Esophagus muscularis mucosa (tissue), 4 donors: ENCODE results near the gene ATP5F1B.
A peak's percentile ranks its signal among the peaks of the same experiment; 100 is the strongest.

Source experiments
- CTCF ChIP-seq, 3 experiments: fragments of 200-600 bp in 2 of 3; fragments of 450-650 bp in 1 of 3; sonication (generic) in 2 of 3; IDR thresholded peaks; one replicate each; pipeline ENCODE4 v1.5.1; 2017 to 2019; ENCODE audit warnings: antibody characterized with exemption in 3 of 3, mild to moderate bottlenecking in 2 of 3, moderate library complexity in 1 of 3
- EP300 ChIP-seq: sonication (generic); formaldehyde crosslinking; IDR thresholded peaks from one replicate; pipeline ENCODE4 v1.6.1; 2017; ENCODE audit warnings: antibody characterized with exemption
- POLR2A ChIP-seq: fragments of 450-650 bp; IDR thresholded peaks from one replicate; pipeline ENCODE4 v1.6.1; 2017; ENCODE audit warnings: antibody characterized with exemption, moderate library complexity, mild to moderate bottlenecking, low read depth

- TF ChIP-seq CTCF (IDR thresholded peaks at IDR 0.05) (peak in 1 of 3 experiments; percentile 39), EP300 (no peak), POLR2A (peak; percentile 96)
Observed at GRCh38 chr12:56645717-56646446, at the start of gene ATP5F1B.
